Natural killer cell (primary cell): ENCODE results near the gene NUBP1. TPM values are rescaled to one million over a fixed set of nuclear protein-coding genes. Genes with fewer than 3 reads are reported as not detected.

ENCODE experiments used
- ATAC-seq, 3 donors: fragments of 150-1000 bp in 2 of 3; fragments of 200-7000 bp in 1 of 3; cut with Tn5 transposase; 1 replicate in 1 of 3; 2 replicates in 2 of 3; pipeline ENCODE4 v1.10.0; 2021; ENCODE audit warnings: mild to moderate bottlenecking in 2 of 3, moderate library complexity in 2 of 3
- DNase-seq, 2 donors: peaks; one replicate each; pipeline versions ENCODE4 v3.0.0 to v3.0.0-alpha.2; 2013 to 2021; ENCODE audit warnings: mixed read lengths in 1 of 2
- H3K27ac ChIP-seq: one replicate; pipeline ENCODE4 v1.5.1; 2013; ENCODE audit warnings: mild to moderate bottlenecking, low read length
- H3K27me3 ChIP-seq: one replicate; pipeline ENCODE4 v1.6.1; 2013; ENCODE audit warnings: low read length; ENCODE audit not compliant: control insufficient read depth, insufficient read depth
- H3K36me3 ChIP-seq: one replicate; pipeline ENCODE4 v1.6.1; 2013; ENCODE audit warnings: low read length; ENCODE audit not compliant: control insufficient read depth, insufficient read depth
- H3K4me1 ChIP-seq: one replicate; pipeline ENCODE4 v1.6.1; 2013; ENCODE audit warnings: low read length; ENCODE audit not compliant: control insufficient read depth, insufficient read depth
- H3K4me3 ChIP-seq: one replicate; pipeline ENCODE4 v1.5.1; 2013; ENCODE audit warnings: low read length
- H3K9me3 ChIP-seq: one replicate; pipeline ENCODE4 v1.6.1; 2013; ENCODE audit warnings: low read length; ENCODE audit not compliant: control insufficient read depth, insufficient read depth
- H3K27ac Mint-ChIP-seq, 2 donors: one replicate each; pipeline ENCODE4 v1.8.0; 2022; ENCODE audit warnings: mild to moderate bottlenecking in 2 of 2, mixed read lengths in 2 of 2, moderate library complexity in 1 of 2
- H3K27me3 Mint-ChIP-seq, 2 donors: one replicate each; pipeline ENCODE4 v1.8.0; 2022; ENCODE audit warnings: low read depth in 2 of 2, mixed read lengths in 2 of 2
- H3K36me3 Mint-ChIP-seq: one replicate; pipeline ENCODE4 v1.8.0; 2022; ENCODE audit warnings: mixed read lengths
- H3K4me1 Mint-ChIP-seq, 2 donors: one replicate each; pipeline ENCODE4 v1.8.0; 2022; ENCODE audit warnings: mixed read lengths in 2 of 2
- H3K4me3 Mint-ChIP-seq: one replicate; pipeline ENCODE4 v1.8.0; 2022; ENCODE audit warnings: mild to moderate bottlenecking, moderate library complexity, mixed read lengths
- H3K9me3 Mint-ChIP-seq, 2 donors: one replicate each; pipeline ENCODE4 v1.8.0; 2022; ENCODE audit warnings: mixed read lengths in 2 of 2
- WGBS: methylation state at CpG from one replicate; pipeline ENCODE4 v1.1.7; 2013; ENCODE audit warnings: missing lambda C conversion rate; ENCODE audit not compliant: insufficient coverage; 5-methylcytosine and 5-hydroxymethylcytosine counted together
- intact Hi-C: fragments of 100-400 bp; cut with micrococcal nuclease; formaldehyde crosslinking; loops from one replicate; pipeline ENCODE4 v1.14.2; 2022
- total RNA-seq, 4 donors: library from RNA; stranded (reverse); fragments of 120-200 nt in 1 of 4; gene quantifications; one replicate each; pipeline versions ENCODE4 v1.2.3 to v1.2.4, GENCODE V29; 2013 to 2022
- TF ChIP-seq, protein P1 (sequence below): fragments of 200-600 bp; IDR thresholded peaks from one replicate; pipeline ENCODE4 v1.8.0; 2022; ENCODE audit warnings: antibody characterized with exemption

Gene NUBP1
- total RNA-seq, 3 donors from 2014 or later (not counting 1 experiment from before 2014, with no cell fraction given) = 19.3 to 25.6 (median 20.5) TPM

- Mint-ChIP-seq H3K36me3 (no peaks in the 10 kb centered on the region), H3K4me3 (no peak within 1 kb of the TSS), H3K27ac (no peak within 1 kb of the TSS), H3K9me3 (no peaks in the 10 kb centered on the region), H3K4me1 (no peaks in the 10 kb centered on the region), H3K27me3 (peaks cover 5 to 10% of the 10 kb centered on the region in 2 donors)
- intact Hi-C loops = no loop called here
- H3K4me3 ChIP-seq = no peak within 1 kb of the TSS
- no peaks in the 10 kb centered on the region for H3K36me3 ChIP-seq
- H3K27ac ChIP-seq = no peak within 1 kb of the TSS
- H3K4me1 ChIP-seq = no peaks in the 10 kb centered on the region
- no peaks in the 10 kb centered on the region for H3K9me3 ChIP-seq
- TF ChIP-seq, protein P1, sequence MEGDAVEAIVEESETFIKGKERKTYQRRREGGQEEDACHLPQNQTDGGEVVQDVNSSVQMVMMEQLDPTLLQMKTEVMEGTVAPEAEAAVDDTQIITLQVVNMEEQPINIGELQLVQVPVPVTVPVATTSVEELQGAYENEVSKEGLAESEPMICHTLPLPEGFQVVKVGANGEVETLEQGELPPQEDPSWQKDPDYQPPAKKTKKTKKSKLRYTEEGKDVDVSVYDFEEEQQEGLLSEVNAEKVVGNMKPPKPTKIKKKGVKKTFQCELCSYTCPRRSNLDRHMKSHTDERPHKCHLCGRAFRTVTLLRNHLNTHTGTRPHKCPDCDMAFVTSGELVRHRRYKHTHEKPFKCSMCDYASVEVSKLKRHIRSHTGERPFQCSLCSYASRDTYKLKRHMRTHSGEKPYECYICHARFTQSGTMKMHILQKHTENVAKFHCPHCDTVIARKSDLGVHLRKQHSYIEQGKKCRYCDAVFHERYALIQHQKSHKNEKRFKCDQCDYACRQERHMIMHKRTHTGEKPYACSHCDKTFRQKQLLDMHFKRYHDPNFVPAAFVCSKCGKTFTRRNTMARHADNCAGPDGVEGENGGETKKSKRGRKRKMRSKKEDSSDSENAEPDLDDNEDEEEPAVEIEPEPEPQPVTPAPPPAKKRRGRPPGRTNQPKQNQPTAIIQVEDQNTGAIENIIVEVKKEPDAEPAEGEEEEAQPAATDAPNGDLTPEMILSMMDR = no peak
- DNase-seq (no peak), ATAC-seq (no peak)
- WGBS = 59% methylated on average over 5 of the region's 5 CpGs
- H3K27me3 ChIP-seq = no peaks in the 10 kb centered on the region
Measured at GRCh38 chr16:10694830-10695229, 48.8 kb upstream of the NUBP1 start, which contains the start of gene TEKT5. Gene TEKT5, minus strand, starts transcription at chr16:10694930. Its CDS starts 57 bp downstream, at chr16:10694873.

DNA sequence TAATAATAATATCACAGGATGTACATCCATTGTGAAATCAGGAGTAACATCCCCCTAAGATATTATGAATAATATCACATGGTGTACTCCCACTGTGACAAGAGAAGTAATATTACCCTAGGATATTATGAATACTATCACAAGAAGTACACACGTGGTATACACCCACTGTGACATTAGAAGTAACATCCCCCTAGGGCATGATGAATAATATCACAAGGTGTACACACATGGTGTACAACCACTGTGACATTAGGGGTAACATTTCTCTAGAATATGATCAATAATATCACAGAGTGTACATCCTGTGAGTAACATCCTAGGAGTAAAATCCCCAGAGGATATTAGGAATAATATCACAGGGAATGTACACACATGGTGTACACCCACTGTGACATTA lies 43.9 kb upstream of the NUBP1 start:
- no peak overlapping the region for H3K4me3 Mint-ChIP-seq
- no CpG with 5 or more reads among the region's 1 CpG for whole genome bisulfite sequencing
- no peak overlapping the region for H3K27ac Mint-ChIP-seq
- no peaks in the 10 kb centered on the region for H3K4me1 ChIP-seq
- no peak overlapping the region for H3K27ac ChIP-seq
- no peak for DNase-seq
- no peak overlapping the region for H3K4me3 ChIP-seq
- TF ChIP-seq, protein P1 = no peak
- H3K4me1 Mint-ChIP-seq = no peaks in the 10 kb centered on the region
- H3K9me3 Mint-ChIP-seq = no peaks in the 10 kb centered on the region
- ATAC-seq = no peak
- no peaks in the 10 kb centered on the region for H3K9me3 ChIP-seq
- no peaks in the 10 kb centered on the region for H3K36me3 Mint-ChIP-seq
- no peaks in the 10 kb centered on the region for H3K36me3 ChIP-seq
- intact Hi-C loops = no loop called here
- no peaks in the 10 kb centered on the region for H3K27me3 ChIP-seq
- H3K27me3 Mint-ChIP-seq = peaks cover 3 to 5% of the 10 kb centered on the region in 2 donors

DNA sequence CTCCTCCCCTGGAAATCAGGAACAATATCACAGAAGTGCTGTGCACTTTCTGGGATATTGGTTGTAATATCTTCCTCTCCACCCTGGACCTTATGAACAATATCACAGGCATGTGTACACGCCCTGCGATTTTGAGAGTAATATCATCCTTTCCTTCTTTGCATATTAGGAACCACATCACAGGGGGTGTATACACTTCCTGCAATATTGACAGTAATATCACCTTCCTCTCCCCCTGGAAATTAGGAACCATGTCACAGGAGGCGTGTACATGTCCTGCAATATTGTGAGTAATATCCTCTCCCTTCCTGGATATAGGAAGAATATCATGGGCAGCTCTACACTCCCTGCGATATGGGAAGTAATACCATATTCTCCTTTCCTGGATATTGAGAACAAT lies 34.7 kb upstream of the NUBP1 start:
- TF ChIP-seq, protein P1 = no peak
- DNase-seq (no peak), ATAC-seq (no peak)
- Mint-ChIP-seq H3K9me3 (no peaks in the 10 kb centered on the region), H3K27ac (no peak overlapping the region), H3K4me1 (no peaks in the 10 kb centered on the region), H3K36me3 (no peaks in the 10 kb centered on the region), H3K27me3 (peaks cover 0 to 7% of the 10 kb centered on the region in 2 donors), H3K4me3 (no peak overlapping the region)
- WGBS = 62% methylated on average over 2 of the region's 4 CpGs
- intact Hi-C loops = no loop called here
- Histone ChIP-seq H3K4me1 (no peaks in the 10 kb centered on the region), H3K36me3 (no peaks in the 10 kb centered on the region), H3K9me3 (no peaks in the 10 kb centered on the region), H3K27me3 (no peaks in the 10 kb centered on the region), H3K27ac (no peak overlapping the region), H3K4me3 (no peak overlapping the region)
